ENCODE measurements around the gene TREH. TPM values are rescaled to one million over a fixed set of nuclear protein-coding genes. Genes with fewer than 3 reads are reported as not detected.

Gene TREH
- total and polyA plus RNA-seq, 2 experiments from 2014 or later, result 0.06 TPM; not detected in 1

- peaks cover 35% of the 10 kb centered on the region for H3K36me3 ChIP-seq (ENCODE audit: low read depth)
- TF ChIP-seq EZH2phosphoT487 (IDR thresholded peaks at IDR 0.05; ENCODE audit: insufficient read depth, low read depth), result no peak
- no peak for TF ChIP-seq EZH2 (IDR thresholded peaks at IDR 0.05; ENCODE audit: insufficient read depth, poor library complexity, severe bottlenecking)
- H3K9me3 ChIP-seq (ENCODE audit: low read depth), result no peaks in the 10 kb centered on the region
- no peak overlapping the region for H2AFZ ChIP-seq
- H3F3A ChIP-seq (ENCODE audit: insufficient read depth), result peaks cover 54% of the 10 kb centered on the region
- H3K4me3 ChIP-seq, result no peak overlapping the region
- no peaks in the 10 kb centered on the region for H3K27me3 ChIP-seq (replicated peaks; ENCODE audit: insufficient read depth)
- peak; percentile 81 for DNase-seq
- peak overlapping the region; percentile 66 for H3K9ac ChIP-seq
- H3K4me1 ChIP-seq (ENCODE audit: insufficient read depth), result peaks cover 22% of the 10 kb centered on the region
- 0 to 13% methylated on average over 3 to 4 of the region's 4 CpGs for WGBS, 2 experiments (ENCODE audit: low coverage in 1 of 2, low lambda C conversion rate in 2 of 2, missing lambda C conversion rate in 2 of 2)
- peak overlapping the region; percentile 43 for H3K4me2 ChIP-seq (ENCODE audit: unreplicated experiment)
- H4K20me1 ChIP-seq (ENCODE audit: insufficient read depth), result no peaks in the 10 kb centered on the region
- H3K27ac ChIP-seq, result peak overlapping the region; percentile 78
- H3K9me2 ChIP-seq (ENCODE audit: insufficient read depth), result no peaks in the 10 kb centered on the region
- peaks cover 86% of the 10 kb centered on the region for H3K79me2 ChIP-seq (ENCODE audit: insufficient read depth)
- in situ Hi-C loops (cut with MboI), result no loop called here
Observed at GRCh38 chr11:118633979-118634378, 45.5 kb downstream of the TREH start.

- TF ChIP-seq EZH2phosphoT487 (IDR thresholded peaks at IDR 0.05; ENCODE audit: insufficient read depth, low read depth), result no peak
- TF ChIP-seq EZH2 (IDR thresholded peaks at IDR 0.05; ENCODE audit: insufficient read depth, poor library complexity, severe bottlenecking), result no peak
- H3K4me2 ChIP-seq (ENCODE audit: unreplicated experiment), result peak overlapping the region; percentile 7
- 56 to 75% methylated on average over 1 of the region's 1 CpG for WGBS, 2 experiments (ENCODE audit: low coverage in 1 of 2, low lambda C conversion rate in 2 of 2, missing lambda C conversion rate in 2 of 2)
- no peaks in the 10 kb centered on the region for H3K9me3 ChIP-seq (ENCODE audit: low read depth)
- H3K27ac ChIP-seq, result peak overlapping the region; percentile 78
- no peak overlapping the region for H3K4me3 ChIP-seq
- DNase-seq, result peak; percentile 53
- H3K4me1 ChIP-seq (ENCODE audit: insufficient read depth), result peaks cover 26% of the 10 kb centered on the region
- peaks cover 61% of the 10 kb centered on the region for H3F3A ChIP-seq (ENCODE audit: insufficient read depth)
- H3K79me2 ChIP-seq (ENCODE audit: insufficient read depth), result peaks cover 86% of the 10 kb centered on the region
- H4K20me1 ChIP-seq (ENCODE audit: insufficient read depth), result no peaks in the 10 kb centered on the region
- peaks cover 41% of the 10 kb centered on the region for H3K36me3 ChIP-seq (ENCODE audit: low read depth)
- H3K9ac ChIP-seq, result peak overlapping the region; percentile 55
- no peak overlapping the region for H2AFZ ChIP-seq
- no peaks in the 10 kb centered on the region for H3K27me3 ChIP-seq (replicated peaks; ENCODE audit: insufficient read depth)
- in situ Hi-C loops (cut with MboI), result no loop called here
- no peaks in the 10 kb centered on the region for H3K9me2 ChIP-seq (ENCODE audit: insufficient read depth)
Observed at GRCh38 chr11:118633319-118633690, 46.1 kb downstream of the TREH start.

- Histone ChIP-seq H3K4me3 (no peak overlapping the region), H3K79me2 (ENCODE audit: insufficient read depth) (peaks cover 86% of the 10 kb centered on the region), H3K9me3 (ENCODE audit: low read depth) (no peaks in the 10 kb centered on the region), H3K4me1 (ENCODE audit: insufficient read depth) (peaks cover 26% of the 10 kb centered on the region), H3K27me3 (replicated peaks; ENCODE audit: insufficient read depth) (no peaks in the 10 kb centered on the region), H3K4me2 (ENCODE audit: unreplicated experiment) (no peak overlapping the region), H3K27ac (peak overlapping the region; percentile 78), H2AFZ (no peak overlapping the region), H3K9ac (no peak overlapping the region), H3K36me3 (ENCODE audit: low read depth) (peaks cover 41% of the 10 kb centered on the region; the same call in 1 of the 2 replicates), H3F3A (ENCODE audit: insufficient read depth) (peaks cover 57% of the 10 kb centered on the region), H4K20me1 (ENCODE audit: insufficient read depth) (no peaks in the 10 kb centered on the region), H3K9me2 (ENCODE audit: insufficient read depth) (no peaks in the 10 kb centered on the region)
- no peak for DNase-seq
- in situ Hi-C loops (cut with MboI), result no loop called here
- TF ChIP-seq EZH2 (IDR thresholded peaks at IDR 0.05; ENCODE audit: insufficient read depth, poor library complexity, severe bottlenecking) (no peak), EZH2phosphoT487 (IDR thresholded peaks at IDR 0.05; ENCODE audit: insufficient read depth, low read depth) (no peak)
- WGBS, 2 experiments (ENCODE audit: low coverage in 1 of 2, low lambda C conversion rate in 2 of 2, missing lambda C conversion rate in 2 of 2), result 69 to 70% methylated on average over 9 of the region's 9 CpGs
Observed at GRCh38 chr11:118632577-118633318, 46.7 kb downstream of the TREH start.

GRCh38 chr11:118631142-118631909 lies 48.1 kb downstream of the TREH start:
- 89 to 90% methylated on average over 14 of the region's 14 CpGs for WGBS, 2 experiments (ENCODE audit: low coverage in 1 of 2, low lambda C conversion rate in 2 of 2, missing lambda C conversion rate in 2 of 2)
- no peak for DNase-seq
- Histone ChIP-seq H3K9ac (no peak overlapping the region), H3K9me3 (ENCODE audit: low read depth) (no peaks in the 10 kb centered on the region), H3K4me2 (ENCODE audit: unreplicated experiment) (no peak overlapping the region), H3K36me3 (ENCODE audit: low read depth) (peaks cover 47% of the 10 kb centered on the region; the same call in 1 of the 2 replicates), H3K27me3 (replicated peaks; ENCODE audit: insufficient read depth) (no peaks in the 10 kb centered on the region), H3F3A (ENCODE audit: insufficient read depth) (peaks cover 54% of the 10 kb centered on the region), H3K79me2 (ENCODE audit: insufficient read depth) (peaks cover 86% of the 10 kb centered on the region), H3K4me3 (no peak overlapping the region), H2AFZ (no peak overlapping the region), H3K9me2 (ENCODE audit: insufficient read depth) (no peaks in the 10 kb centered on the region), H3K4me1 (ENCODE audit: insufficient read depth) (peaks cover 26% of the 10 kb centered on the region), H4K20me1 (ENCODE audit: insufficient read depth) (no peaks in the 10 kb centered on the region), H3K27ac (no peak overlapping the region)
- no peak for TF ChIP-seq EZH2 (IDR thresholded peaks at IDR 0.05; ENCODE audit: insufficient read depth, poor library complexity, severe bottlenecking)
- no peak for TF ChIP-seq EZH2phosphoT487 (IDR thresholded peaks at IDR 0.05; ENCODE audit: insufficient read depth, low read depth)
- in situ Hi-C loops (cut with MboI), result no loop called here

All from GM23248 (cell line).